ACHN (cell line): Measurements from ENCODE around the gene CALML5.

Experiments used
- DNase-seq: peaks from one replicate; pipeline ENCODE4 v3.0.0-alpha.2; 2015
- in situ Hi-C: cut with HindIII; loops from 2 replicates; pipeline ENCODE4 v1.10.0; 2017; ENCODE audit warnings: low sequenced_read_pairs, low pct_ligation_motif_present, low pct_unique_long_range_greater_than_20kb

The CALML5 gene

GRCh38 chr10:5492322-5492855 lies 7.0 kb downstream of the CALML5 start:
- in situ Hi-C loops = no loop called here
- no peak for DNase-seq

- in situ Hi-C loops = no loop called here
- DNase-seq = no peak
These were observed 7.9 kb downstream of the CALML5 start for GRCh38 chr10:5491477-5491876.

- in situ Hi-C loops = no loop called here
- no peak for DNase-seq
These were observed 8.5 kb downstream of the CALML5 start for GRCh38 chr10:5490698-5491464.

- DNase-seq = no peak
- in situ Hi-C loops = no loop called here
These were observed 9.3 kb downstream of the CALML5 start for GRCh38 chr10:5490032-5490431.

- in situ Hi-C loops = no loop called here
- DNase-seq = no peak
These were observed 10.9 kb downstream of the CALML5 start for GRCh38 chr10:5488272-5489161.

GRCh38 chr10:5486853-5487235 lies 12.5 kb downstream of the CALML5 start:
- DNase-seq = no peak

GRCh38 chr10:5485948-5486852 lies 13.2 kb downstream of the CALML5 start:
- no peak for DNase-seq
- in situ Hi-C loops = no loop called here

More at GRCh38 chr10:5486853-5487235, 12.5 kb downstream of the CALML5 start:
- in situ Hi-C loops = no loop called here

GRCh38 chr10:5485290-5485689 lies 14.1 kb downstream of the CALML5 start:
- in situ Hi-C loops = no loop called here
- no peak for DNase-seq

- in situ Hi-C loops = no loop called here
- no peak for DNase-seq
These were observed 15.2 kb downstream of the CALML5 start for GRCh38 chr10:5484205-5484604.

GRCh38 chr10:5482016-5482415 lies 17.4 kb downstream of the CALML5 start:
- in situ Hi-C loops = no loop called here
- DNase-seq = no peak

- no peak for DNase-seq
- in situ Hi-C loops = no loop called here
These were observed 18.2 kb downstream of the CALML5 start for GRCh38 chr10:5481121-5481520.

- in situ Hi-C loops = no loop called here
- DNase-seq = no peak
These were observed 19.0 kb downstream of the CALML5 start for GRCh38 chr10:5480162-5480941.

- no peak for DNase-seq
- in situ Hi-C loops = no loop called here
These were observed 19.7 kb downstream of the CALML5 start for GRCh38 chr10:5479481-5480161.

- no peak for DNase-seq
- in situ Hi-C loops = no loop called here
These were observed 20.6 kb downstream of the CALML5 start for GRCh38 chr10:5478694-5479305.

- no peak for DNase-seq
- in situ Hi-C loops = no loop called here
These were observed 21.2 kb downstream of the CALML5 start for GRCh38 chr10:5477948-5478693.

- in situ Hi-C loops = no loop called here
- DNase-seq = no peak
These were observed 22.3 kb downstream of the CALML5 start for GRCh38 chr10:5476918-5477525.
